Hematopoietic multipotent progenitor cell treated with erythropoietin and hydrocortisone succinate and interleukin-3 and kit ligand, for 15 days (in vitro differentiated cells): Measurements from ENCODE around the gene PLEKHN1.
"Not testable (repeated sequence)": the region's sequence is repeated elsewhere in the genome, so short reads cannot be mapped to it uniquely, and the experiment has no call there.

Experiments used
- DNase-seq: peaks from one replicate; pipeline ENCODE4 v3.0.0-alpha.2; 2015; ENCODE audit warnings: low spot score

PLEKHN1 gene

DNA sequence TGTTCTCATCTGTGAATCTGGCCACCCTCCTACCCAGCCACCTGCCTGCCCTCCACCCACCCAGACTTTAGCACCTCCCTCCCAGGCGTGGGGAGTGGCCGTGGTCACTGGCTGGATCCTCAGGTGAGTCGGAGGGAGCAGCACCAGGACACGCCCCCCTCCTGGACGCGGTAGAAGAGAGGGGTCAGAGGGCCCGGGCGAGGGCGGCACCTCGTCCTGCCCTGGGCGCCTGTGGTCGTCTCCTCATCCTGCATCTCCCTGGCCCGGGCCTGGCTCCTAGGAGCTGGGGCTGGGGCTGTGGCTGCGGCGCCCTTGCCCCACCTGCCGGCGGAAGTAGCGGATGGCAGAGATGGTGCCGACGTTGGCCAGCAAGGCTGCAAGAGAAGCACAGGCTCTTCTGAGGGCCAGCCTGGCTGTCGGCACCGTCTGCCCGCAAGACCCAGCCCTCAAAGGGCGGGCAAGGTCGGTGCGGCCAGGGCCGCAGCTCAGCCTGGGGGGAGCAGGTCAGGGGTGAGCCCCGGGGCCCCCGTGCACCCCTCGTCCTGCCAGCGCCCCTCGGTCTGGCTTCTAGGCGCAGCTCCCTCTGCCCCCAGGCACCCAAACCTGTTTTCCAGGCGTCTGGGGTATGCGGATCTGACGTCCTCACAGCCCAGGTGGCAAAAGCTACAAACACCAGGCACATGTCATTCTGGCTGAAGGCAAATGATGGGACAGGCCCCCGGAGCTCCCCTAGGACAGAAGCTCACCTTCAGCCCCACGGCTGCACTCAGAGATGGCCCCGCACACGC lies 9.8 kb downstream of the PLEKHN1 start:
- DNase-seq: peak; percentile 7

DNA sequence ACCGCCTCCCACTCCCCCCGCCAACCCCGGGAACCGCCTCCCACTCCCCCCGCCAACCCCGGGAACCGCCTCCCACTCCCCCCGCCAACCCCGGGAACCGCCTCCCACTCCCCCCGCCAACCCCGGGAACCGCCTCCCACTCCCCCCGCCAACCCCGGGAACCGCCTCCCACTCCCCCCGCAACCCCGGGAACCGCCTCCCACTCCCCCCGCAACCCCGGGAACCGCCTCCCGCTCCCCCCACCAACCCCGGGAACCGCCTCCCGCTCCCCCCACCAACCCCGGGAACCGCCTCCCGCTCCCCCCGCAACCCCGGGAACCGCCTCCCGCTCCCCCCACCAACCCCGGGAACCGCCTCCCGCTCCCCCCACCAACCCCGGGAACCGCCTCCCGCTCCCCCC lies 10.5 kb downstream of the PLEKHN1 start:
- not testable (repeated sequence) for DNase-seq

DNA sequence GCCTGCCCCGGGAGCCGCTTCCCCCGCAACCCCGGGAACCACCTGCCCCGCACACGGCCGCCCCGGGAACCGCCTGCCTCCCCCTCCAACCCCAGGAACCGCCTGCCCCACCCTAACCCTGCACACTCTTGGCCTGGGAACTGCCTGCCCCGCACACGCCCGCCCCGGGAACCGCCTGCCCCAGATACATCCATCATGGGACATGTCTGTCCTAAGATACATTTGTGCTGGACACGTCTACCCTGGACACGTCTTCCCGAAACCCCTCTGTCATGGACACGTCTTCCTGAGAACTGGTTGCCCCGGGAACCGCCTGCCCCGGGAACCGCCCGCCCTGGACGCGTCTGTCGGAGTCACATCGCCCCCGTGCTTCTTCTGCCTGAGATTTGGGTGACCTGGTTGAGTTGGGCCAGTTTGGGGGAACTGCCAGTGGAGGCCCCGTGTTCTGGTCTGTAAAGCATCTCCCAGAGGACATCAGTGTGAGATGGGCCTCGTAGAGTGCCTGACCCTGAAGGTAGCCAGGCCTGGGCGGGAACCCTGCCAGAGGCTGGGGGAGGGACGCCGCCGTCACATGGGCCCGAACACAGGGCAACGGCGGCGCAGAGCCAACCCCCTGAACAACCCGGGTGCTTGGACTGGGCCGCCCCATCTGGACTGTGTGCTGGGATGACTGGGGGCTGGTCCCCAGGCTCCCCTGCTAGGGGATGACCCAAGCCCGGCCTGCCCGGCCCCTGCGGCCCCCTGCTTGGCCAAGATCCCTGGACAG lies 12.0 kb downstream of the PLEKHN1 start:
- DNase-seq: no peak

DNA sequence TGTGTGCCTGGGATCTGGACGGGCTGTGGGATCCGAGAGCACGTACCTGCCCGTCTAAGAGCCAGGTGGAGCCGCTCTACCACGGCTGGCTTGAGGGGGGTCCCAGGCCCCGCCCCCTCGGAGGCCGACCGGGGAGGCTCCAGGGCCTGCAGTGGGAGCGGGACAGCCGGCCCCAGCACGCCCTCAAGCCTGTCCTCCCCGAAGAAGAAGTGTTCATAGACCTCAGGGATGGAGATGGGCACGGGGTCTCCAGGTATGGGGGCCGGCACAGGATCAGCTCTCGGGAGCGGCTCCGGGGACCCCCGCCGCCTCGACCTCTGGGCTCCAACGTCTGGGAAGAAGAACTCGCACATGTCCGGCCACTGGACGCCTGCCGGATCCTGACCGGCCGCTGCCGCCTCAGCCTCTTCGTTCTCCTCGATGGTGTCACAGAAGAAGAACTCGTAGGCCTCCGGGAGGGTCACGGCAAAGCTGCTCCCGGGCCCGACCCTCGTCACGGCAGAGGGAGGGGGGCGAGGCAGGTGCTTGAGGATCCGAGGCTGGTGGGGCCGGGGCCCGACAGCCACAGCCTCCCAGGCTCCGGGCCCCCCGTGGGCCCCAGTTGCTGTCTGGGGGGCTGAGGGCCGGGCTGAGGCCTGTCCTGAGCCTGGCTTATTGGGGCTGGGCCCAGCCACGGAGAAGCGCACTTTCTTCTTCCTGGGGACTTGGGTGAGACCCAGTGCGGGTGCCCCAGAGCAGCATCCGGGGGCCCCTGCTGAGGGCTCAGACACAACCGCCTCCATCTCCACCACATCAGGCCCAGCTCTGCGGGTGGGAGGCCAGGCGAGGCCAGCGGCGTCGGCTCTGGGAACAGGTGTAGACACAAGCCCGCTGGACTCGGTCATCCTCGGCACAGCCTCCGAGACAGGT lies 12.8 kb downstream of the PLEKHN1 start:
- DNase-seq: no peak

DNA sequence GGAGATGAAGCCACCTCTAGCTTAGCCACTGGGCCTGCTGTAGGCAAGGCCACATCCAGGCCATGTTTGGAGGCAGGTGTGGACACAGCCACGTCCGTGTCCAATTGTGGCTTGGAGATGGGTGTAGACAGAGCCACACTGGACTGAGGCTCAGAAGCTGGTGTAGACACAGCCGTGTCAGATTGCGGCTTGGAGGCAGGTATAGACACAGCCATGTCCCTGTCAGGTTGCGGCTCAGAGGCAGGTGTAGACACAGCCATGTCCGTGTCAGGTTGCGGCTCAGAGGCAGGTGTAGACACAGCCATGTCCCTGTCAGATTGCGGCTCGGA lies 13.4 kb downstream of the PLEKHN1 start:
- DNase-seq: no peak

DNA sequence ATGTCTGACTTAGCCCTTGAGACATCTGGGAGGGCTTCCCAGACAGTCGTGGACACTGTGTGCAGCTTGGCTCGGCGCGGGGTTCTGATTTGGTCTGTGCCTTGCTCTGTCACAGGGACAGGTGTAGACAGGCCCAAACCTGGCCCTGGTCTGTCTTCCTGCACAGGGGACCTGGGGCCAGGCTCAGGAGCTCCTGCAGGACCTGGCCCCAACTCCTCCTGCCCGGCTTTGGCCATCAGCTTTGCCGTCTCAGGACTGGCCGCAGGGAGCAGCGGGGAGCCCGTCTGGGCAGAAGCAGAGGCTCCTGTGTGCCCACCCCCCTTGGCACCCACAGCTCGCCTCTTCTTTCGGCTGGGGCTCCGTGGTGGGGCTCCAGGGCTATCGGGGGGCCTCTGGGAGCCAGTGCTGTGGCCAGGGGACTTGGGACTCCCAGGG lies 13.9 kb downstream of the PLEKHN1 start:
- DNase-seq: no peak

DNA sequence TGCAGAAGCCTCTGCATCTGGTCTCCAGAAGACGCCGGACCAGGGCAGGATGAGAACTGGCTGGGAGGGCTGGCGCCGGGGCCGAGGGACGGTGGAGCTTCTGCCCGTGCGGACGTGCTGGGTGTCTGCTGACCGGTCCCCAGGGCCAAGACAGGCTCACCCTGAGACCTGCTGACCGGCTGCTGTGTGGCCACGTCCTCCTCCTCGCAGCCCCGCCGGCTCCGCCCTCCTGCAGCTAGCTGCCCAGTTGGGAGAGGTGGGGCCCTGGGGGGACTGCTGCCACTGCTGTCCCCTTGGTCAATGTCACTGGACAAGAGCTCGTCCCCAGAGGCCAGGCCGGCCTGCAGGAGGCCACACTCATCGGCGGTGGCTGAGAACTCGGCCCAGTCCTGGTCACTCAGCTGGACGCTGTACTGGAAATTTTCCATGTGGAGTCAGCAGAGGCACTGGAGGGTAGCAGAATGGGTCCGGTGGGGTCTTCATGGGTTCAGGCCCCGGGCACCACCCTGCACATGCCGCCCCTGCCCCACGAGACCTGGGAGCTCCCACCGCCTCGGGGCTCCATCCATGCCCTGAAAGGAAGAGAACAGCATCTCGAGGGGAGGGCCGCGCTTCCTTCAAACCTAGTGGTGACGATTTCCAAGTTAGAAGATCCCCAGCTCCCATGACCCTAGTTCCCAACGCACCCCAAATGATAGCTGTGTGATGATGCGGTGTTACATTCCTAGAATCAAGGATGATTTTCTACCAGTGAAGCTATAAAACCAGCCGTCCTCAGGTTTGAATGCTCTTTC lies 14.5 kb downstream of the PLEKHN1 start:
- DNase-seq: no peak

DNA sequence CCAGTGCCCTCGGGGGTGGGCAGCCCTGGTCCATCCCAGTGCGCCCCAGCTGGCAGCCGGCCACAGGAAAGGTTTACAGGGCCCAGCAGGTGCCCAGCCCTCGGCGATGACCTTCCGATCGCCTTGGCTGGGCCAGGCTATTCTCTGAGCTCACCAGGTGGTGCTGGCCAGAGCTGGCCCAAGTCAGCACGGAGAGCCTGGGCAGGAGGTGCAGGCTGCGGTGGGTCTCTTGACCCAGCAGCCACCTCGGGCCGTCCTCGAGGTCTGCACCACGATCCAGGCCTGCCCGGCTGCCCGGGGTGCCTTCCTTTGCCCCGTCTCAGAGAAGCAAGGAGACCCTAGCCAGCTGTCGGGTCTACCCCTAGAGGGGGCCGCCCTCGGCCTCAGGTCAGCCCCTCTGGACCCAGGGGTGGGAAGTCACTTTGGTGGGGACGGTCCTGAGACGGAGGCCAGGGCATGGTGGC lies 15.2 kb downstream of the PLEKHN1 start:
- no peak for DNase-seq

DNA sequence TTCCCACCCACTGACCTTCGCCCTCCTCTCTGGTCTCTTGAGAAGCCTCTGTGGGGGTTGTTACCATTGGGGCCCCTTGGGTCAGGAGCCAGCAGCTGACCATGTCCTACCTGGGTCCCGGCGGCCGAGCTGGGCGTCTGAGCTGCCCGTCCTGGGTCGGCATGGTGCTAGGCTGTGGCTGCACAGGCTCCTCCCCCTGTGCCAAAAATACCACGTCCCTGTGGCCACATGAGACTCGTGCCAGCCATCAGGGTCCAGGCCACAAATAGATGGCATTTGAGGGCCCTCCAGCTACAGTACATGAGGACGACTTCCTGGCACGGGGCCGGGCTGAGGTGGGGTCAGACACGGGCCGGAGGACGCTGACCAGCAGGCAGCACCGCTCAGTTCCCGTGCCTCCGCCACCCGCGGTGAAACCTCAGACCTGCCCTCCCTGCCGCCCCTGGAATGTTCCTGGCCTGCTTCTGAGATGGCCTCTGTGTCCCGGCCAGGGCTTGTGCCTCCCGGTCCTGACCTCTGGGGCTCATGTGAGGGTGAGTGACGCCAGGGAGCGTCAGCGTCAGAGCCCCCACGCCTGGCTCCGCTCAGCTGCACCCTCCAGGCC lies 15.8 kb downstream of the PLEKHN1 start, which contains the start of gene PERM1:
PERM1 (minus strand) TSS at position 139 of the 604 bp plus-strand sequence. CDS start 1,064 bp downstream, outside the sequence.
- no peak for DNase-seq

DNA sequence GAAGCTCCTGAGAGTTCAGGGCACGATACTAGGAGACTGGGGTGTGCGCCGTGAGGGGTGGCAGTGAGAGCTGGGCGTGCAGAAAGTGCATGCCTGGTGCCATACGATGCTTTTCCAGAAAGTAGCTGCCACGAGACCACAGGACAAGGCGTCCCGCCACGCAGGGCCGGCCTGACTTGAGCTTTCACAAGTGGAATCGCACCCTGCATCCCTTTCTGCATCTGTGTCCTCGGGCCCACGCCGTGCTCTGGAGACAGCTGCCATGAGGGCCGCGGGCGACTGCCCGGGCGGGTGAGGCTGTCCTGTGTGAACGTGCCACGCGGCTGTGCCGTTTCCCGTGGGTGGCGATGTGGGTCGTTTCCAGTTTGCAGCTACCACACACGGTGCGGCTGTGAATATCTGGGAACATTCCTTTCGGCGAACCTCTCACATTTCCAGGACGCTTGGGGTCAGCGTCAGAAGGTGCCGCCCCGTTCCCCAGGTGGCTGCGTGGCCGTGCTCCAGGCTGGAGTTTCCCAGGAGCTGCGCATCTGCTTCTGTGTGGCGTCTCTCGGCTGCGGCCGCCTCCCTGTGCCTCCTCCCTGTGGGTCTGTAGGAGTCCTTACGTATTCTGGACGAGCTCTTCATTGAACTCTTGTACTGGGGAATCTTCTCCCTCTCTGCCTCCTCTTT lies 16.6 kb downstream of the PLEKHN1 start:
- no peak for DNase-seq

DNA sequence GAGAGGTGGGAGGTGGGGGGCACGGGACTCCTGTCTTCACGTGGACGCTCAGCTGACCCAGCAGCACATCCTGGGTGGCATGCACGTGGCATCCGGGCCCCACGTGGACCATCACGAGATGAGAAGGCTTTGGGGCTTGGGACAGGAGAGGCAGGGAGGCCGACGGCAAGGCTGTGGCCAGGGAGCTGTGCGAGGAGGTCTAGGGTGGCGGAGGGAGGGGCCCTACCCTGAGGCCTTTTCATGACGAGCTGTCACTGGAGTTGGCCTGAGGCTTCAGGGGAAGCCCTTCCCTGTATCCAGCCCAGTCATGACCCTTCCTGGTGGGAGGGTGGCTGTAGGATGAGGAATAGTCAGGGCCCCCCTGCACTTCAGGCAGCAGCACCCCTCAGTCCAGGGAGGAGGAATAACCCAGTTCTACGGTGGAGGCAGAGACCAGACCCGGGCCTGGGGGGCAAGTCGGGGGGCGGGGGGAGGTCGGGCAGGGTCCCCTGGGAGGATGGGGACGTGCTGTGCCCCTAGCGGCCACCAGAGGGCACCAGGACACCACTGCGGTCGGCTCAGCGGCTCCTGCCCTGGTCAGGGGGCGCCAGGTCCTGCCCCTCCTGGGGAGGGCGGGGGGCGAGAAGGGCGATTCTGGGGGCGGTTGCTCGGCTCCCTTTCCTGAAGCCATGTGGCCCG lies 17.7 kb downstream of the PLEKHN1 start:
- DNase-seq: peak; percentile 39

DNA sequence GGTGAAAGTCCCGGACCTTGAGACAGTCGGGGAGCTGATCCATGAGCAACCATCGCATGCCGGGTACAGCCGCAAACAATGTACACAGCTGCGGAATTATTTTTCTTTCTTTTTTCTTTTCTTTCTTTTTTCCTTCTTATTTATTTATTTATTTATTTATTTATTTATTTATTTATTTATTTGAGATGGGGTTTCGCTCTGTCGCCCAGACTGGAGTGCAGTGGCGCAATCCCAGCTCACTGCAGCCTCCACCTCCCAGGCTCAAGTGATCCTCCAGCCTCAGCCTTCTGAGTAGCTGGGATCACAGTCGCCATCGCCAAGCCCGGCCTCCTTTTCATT lies 18.2 kb downstream of the PLEKHN1 start:
- DNase-seq: no peak

DNA sequence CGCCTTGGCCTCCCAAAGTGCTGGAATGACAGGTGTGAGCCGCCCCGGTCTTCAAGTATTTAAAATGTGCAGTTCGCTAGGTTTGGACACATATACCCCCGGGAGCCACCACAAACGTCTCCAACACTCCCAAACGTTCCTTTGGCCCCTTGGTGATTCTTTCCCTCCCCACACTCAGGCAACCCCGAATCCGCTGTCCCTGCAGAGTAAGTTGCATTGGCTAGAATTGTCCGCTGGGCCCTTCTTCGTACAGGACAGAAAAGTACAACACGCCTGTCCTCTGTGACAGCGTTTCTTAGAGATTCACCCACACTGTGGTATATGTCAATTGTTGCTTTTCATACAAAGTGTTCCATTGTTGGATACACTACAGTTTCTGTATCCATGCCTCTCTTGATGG lies 18.8 kb downstream of the PLEKHN1 start:
- DNase-seq: no peak

DNA sequence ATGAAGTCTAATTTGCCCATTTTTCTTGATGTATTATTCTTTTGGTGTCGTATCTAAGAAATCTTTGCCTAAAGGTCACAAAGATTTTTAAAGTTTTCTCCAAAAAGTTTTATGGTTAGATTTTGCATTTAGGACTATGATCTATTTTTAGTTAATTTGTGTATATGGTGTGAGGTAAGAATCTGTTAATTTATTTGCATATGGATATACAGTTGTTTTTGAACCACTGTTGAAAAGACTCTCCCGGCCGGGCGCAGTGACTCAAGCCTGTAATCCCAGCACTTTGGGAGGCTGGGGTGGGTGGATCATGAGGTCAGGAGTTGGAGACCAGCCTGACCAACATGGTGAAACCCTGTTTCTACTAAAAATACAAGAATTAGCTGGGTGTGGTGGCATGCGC lies 21.8 kb downstream of the PLEKHN1 start:
- not testable (repeated sequence) for DNase-seq

DNA sequence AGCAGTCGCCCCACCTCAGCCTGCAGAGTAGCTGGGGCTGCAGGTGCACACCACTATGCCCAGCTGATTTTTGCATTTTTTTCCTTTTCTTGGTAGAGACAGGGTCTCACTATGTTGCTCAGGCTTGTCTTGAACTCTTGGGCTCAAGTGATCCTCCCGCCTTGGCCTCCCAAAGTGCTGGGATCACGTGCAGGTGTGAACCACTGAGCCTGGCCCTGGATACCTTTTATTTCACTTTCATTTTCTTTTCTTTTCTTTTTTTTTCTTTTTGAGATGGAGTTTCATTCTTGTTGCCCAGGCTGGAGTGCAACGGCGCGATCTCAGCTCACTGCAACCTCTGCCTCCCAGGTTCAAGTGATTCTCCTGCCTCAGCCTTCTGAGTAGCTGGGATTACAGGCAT lies 25.0 kb downstream of the PLEKHN1 start:
- DNase-seq: not testable (repeated sequence)

DNA sequence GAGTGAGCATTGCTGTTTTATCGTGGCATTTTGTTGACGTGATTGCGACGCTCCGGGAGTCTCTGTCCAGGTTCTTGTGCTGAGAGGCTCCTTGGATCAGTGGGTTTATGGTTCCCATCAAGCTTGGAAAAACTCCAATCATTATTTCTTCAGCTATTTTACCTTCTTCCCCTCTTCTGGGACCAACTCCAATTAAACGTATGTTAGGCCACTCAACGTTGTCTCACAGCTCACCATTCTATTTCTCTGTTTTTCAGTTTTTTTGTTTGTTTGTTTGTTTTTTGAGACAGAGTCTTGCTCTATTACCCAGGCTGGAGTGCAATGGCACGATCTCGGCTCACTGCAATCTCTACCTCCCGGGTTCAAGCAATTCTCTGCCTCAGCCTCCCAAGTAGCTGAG lies 25.6 kb downstream of the PLEKHN1 start:
- DNase-seq: no peak

DNA sequence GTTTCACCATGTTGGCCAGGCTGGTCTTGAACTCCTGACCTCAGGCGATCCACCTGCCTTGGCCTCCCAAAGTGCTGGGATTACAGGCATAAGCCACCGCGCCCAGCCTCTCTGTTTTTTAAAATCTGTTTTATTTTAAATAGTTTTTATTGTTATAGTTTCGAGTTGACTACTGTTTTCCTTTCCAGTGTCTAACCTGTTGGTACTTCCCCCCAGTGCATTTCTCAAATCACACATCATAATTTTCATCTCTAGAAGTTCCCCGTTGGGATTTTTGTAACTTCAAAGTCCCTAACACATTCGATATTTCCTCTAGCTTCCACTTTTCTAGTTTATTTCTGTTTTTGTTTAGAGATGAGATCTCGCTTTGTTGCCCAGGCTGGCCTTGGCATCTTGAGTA lies 26.1 kb downstream of the PLEKHN1 start:
- DNase-seq: no peak

DNA sequence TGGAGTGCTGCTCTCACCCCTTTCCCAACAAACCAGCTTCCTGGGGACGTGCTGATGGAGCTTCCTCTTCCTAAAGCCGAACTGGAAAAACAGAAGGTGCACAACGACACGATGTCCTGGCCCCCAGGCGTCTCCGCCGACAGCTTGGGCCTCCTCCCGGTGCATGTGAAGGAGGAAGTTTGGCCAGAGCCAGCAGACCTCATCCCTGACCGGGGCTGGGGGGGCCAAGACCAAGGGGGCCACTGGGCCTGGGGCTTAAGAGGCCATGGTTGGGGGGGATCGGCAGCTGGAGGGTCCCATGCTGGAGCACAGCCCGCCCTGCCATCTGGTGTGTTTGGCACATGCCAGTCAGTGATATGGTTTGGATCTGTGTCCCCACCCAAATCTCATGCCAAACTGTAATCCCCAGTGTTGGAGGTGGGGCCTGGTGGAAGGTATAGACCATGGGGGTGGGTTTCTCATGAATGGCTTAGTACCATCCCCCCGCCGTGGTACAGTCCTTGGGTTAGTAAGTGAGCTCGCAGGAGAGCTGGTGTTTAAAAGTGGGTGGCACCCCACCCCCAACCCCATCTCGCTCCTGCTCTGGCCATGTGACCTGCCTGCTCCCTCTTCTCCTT lies 27.2 kb downstream of the PLEKHN1 start:
- DNase-seq: no peak

DNA sequence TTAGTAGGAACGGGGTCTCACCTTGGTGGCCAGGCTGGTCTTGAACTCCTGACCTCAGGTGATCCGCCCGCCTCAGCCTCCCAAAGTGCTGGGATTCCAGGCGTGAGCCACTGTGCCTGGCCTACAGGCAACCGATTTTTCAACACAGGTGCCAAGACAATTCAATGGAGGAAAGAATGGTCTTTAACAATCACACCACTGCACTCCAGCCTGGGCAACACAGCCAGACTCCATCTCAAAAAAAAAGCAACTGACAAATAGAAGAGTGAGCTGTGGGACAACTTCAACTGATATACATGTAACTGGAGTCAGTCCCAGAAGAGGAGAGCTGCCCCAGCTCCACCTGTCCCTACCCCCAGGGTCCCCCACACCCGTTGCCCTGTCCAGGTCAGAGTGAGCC lies 28.3 kb downstream of the PLEKHN1 start:
- not testable (repeated sequence) for DNase-seq
